Measurements from ENCODE around the gene TIMP2.
"Not testable (repeated sequence)": the region's sequence is repeated elsewhere in the genome, so short reads cannot be mapped to it uniquely, and the experiment has no call there.

The TIMP2 gene

DNA sequence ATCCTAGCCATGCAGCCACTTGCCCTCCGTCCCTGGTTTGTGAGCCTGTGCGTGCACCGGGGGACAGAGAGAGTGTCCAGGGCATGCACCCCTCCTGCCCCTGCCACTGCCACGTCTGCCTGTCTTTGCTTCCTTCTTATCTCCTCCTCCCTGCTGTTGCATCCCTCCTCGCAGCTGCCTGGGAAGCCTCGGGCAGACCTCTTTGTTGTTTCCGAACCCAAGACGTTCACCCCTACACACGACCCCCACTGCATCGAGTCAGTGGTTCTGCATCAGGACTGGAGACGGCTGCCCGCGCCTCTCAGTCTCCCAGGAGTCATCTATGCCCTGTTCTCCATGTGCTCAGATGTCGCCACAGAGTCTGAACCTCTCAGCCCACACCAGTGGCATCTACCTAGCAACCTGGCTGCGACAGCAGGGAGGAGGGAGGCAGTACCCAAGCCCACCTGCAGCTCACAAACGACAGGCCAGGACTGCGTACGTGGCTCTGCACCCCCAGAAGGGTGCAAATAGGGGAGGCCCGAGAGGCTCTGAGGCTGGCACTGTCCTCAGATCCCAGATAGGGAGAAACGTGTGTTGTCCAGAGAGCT is 5.2 kb downstream of the TIMP2 start:
- TF ChIP-seq, protein P1, sequence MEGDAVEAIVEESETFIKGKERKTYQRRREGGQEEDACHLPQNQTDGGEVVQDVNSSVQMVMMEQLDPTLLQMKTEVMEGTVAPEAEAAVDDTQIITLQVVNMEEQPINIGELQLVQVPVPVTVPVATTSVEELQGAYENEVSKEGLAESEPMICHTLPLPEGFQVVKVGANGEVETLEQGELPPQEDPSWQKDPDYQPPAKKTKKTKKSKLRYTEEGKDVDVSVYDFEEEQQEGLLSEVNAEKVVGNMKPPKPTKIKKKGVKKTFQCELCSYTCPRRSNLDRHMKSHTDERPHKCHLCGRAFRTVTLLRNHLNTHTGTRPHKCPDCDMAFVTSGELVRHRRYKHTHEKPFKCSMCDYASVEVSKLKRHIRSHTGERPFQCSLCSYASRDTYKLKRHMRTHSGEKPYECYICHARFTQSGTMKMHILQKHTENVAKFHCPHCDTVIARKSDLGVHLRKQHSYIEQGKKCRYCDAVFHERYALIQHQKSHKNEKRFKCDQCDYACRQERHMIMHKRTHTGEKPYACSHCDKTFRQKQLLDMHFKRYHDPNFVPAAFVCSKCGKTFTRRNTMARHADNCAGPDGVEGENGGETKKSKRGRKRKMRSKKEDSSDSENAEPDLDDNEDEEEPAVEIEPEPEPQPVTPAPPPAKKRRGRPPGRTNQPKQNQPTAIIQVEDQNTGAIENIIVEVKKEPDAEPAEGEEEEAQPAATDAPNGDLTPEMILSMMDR (IDR thresholded peaks at IDR 0.05; ENCODE audit: low read depth, low read length): no peak
- no peak overlapping the region for H3K4me3 ChIP-seq (ENCODE audit: low read depth, low read length)

DNA sequence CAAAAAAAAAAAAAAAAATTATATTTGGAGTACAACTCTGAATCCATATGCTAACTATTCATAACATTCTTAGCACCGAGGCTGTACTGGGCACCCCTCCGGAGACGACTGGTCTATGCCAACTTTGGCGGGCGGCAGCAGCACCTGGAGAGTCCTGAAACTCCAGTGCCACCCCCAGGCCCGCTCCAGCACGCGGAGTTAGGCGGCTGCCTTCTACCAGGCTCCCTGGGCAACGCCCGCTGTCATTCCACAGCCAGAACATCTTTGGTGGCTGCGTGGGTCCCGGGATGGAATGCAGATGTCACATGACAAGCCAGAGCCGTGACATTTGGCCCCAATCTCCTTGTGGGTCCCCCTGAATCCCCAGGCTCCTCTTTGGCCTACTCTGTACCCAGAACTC is 6.2 kb downstream of the TIMP2 start:
- H3K4me3 ChIP-seq (ENCODE audit: low read depth, low read length): no peak overlapping the region
- TF ChIP-seq, protein P1 (IDR thresholded peaks at IDR 0.05; ENCODE audit: low read depth, low read length): no peak

DNA sequence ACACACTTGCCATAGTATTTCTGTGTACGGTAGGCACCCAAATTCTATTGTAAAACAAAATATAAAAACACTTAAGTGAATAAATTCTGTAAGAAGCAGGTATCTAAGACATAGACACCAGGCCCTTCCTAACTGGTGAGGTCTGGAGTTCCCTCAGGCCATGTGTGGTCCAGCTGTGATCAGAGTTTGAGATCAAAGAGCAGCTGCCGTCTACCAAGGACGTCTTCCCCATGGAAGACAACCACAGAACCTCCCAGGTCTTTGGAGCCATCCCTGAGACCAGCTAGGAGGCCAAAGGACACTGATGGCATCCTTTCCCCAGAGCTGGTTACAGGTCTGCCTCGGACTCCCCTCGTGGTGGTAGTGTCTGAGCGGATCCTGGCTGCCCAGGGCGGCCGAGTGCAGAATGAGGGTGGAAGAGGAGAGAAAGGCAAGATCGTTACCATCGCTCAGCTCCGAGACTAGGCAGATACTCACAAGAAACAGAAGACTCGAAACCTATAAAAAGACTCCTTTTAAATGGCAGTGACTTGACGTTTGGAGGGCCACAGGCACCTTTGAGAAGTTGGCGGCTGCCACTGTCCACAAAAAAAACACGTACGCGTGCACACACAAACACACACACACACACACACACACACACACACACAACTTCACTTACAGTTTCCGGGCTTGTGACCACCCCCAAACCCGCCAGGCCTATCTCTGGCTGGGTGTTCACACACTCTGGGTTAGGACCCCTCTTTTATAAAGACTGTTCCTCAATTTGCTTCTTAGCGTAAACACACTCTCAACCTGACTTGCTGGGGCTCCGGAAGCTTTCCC is 7.5 kb downstream of the TIMP2 start:
- TF ChIP-seq, protein P1 (IDR thresholded peaks at IDR 0.05; ENCODE audit: low read depth, low read length): no peak

DNA sequence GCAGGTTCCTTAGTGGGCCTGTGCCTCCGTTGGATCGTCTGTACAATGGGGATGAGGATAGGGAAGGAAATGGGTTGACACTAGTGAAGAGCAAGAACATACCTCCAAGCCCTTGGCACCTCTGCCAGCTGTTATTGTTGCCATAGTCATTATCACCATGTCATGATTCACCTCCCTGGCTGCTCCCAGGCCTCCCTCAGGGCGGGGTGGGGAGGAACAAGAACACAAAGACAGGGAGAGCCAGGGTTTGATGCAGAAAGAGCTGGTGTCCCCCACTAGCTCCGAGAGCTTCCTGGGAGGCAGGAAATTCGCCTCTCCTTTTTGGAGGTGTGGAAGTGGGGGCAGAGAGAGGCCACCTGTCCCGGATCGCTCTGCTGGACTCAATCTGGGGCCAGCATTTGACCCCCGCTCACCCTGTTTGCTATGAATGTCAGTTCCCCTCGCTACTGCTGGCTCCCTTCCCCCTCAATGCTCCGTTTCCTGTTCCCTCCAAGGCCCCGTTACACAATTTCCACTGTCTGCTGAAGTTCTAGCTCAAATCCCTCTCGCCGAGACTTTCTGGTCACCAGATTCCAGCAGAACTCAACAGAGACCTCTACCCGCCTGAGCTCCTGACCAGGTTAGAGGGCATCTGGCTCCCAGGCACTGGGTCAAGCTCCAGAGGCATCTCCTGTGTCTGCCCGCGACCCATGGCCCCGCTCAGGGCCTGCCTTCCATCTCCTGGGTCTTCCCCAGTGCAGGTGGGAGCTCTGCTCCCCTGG is 9.1 kb downstream of the TIMP2 start:
- TF ChIP-seq, protein P1 (IDR thresholded peaks at IDR 0.05; ENCODE audit: low read depth, low read length): no peak
- no peak overlapping the region for H3K4me3 ChIP-seq (ENCODE audit: low read depth, low read length)

More for the DNA sequence above, 7.5 kb downstream of the TIMP2 start:
- H3K4me3 ChIP-seq (ENCODE audit: low read depth, low read length): no peak overlapping the region

DNA sequence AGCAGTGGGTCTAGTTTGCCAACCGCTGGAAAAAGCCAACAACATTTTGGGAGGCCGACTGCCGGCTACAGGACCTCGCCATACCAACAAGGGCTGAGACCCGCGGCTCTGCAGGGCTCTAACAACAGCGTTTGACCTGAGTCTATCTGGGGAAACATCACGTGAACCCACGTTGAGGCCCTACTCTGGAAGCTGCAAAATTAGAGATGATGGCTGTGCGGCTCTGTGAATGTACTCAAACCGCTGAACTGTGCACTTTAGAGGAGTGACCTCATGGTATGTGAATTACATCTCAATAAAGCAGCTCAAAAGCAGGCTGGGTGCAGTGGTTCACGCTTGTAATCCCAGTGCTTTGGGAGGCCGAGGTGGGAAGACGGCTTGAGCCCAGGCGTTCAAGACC is 12.1 kb downstream of the TIMP2 start:
- TF ChIP-seq, protein P1 (IDR thresholded peaks at IDR 0.05; ENCODE audit: low read depth, low read length): no peak
- H3K4me3 ChIP-seq (ENCODE audit: low read depth, low read length): no peak overlapping the region

DNA sequence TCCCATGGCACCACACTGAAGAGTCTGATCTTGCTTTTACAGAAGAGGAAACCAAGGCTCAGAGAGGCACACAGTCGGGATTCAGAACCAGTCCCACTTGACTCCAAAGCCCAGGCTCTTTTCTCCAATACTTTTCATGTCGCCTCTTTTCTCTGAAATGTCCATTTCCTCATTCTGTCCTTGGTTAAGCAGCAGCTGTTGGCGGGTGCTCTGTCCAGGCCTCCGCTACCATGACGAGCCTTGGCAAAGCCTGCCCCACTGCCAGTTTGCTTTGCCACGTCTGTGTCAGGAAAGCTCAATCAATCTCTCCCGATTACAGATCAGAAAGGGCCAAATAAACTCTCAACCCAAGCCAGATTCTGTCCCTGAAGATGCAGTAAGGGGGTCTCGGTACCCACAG is 13.1 kb downstream of the TIMP2 start:
- no peak overlapping the region for H3K4me3 ChIP-seq (ENCODE audit: low read depth, low read length)
- TF ChIP-seq, protein P1 (IDR thresholded peaks at IDR 0.05; ENCODE audit: low read depth, low read length): no peak

DNA sequence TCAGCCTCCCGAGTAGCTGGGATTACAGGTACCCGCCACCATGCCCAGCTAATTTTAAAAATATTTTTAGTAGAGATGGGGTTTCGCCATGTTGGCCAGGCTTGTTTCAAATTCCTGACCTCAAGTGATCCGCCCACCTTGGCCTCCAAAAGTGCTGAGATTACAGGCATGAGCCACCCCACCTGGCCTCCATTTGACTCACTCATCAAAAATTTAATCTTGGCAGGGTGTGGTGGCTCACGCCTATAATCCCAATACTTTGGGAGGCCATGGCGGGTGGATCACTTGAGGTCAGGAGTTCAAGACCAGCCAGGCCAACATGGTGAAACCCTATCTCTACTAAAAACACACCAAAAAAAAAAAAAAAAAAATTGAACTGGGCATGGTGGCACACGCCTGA is 13.6 kb downstream of the TIMP2 start:
- not testable (repeated sequence) for H3K4me3 ChIP-seq (ENCODE audit: low read depth, low read length)

All from WI38 (cell line).